ENCODE measurements around the gene FAM89B. TPM values are rescaled to one million over a fixed set of nuclear protein-coding genes. Genes with fewer than 3 reads are reported as not detected.
A peak's percentile ranks its signal among the peaks of the same experiment; 100 is the strongest.

FAM89B gene
- total and polyA plus RNA-seq, 7 donors, result 59.0 to 112 (median 67.4) TPM

GRCh38 chr11:65576232-65576866 is 4.0 kb downstream of the FAM89B start:
- intact Hi-C loops (cut with DNase I), result loop anchor here in 1 of 2 donors (2.0 kb wide), 1 partner anchor 18 kb away; the partner anchor contains the start of gene LTBP3
- TF ChIP-seq CTCF (IDR thresholded peaks at IDR 0.05), result no peak
- DNase-seq (peak; percentile 53 to 78), ATAC-seq (peak in 1 of 4 donors; percentile 13)
- peaks cover 0 to 36% of the 10 kb centered on the region in 2 donors for H3K36me3 ChIP-seq (ENCODE audit: insufficient read depth in 1 of 2, low read depth in 1 of 2)
- H3K27me3 ChIP-seq (ENCODE audit: insufficient read depth in 3 of 3, low read length in 2 of 3), result no peaks in the 10 kb centered on the region
- H3K9me3 ChIP-seq, result no peaks in the 10 kb centered on the region
- peak overlapping the region; percentile 98 for H3K27ac ChIP-seq
- H3K4me1 ChIP-seq, result peaks cover 67% of the 10 kb centered on the region
- WGBS, 3 donors, result 2 to 6% (median 3%) methylated on average over 20 to 26 of the region's 26 CpGs
- peak overlapping the region; percentile 99 for H3K4me3 ChIP-seq

- H3K4me1 ChIP-seq, result peaks cover 59% of the 10 kb centered on the region
These were observed 4.8 kb downstream of the FAM89B start for GRCh38 chr11:65576867-65577755.

GRCh38 chr11:65577756-65578109 is 5.4 kb downstream of the FAM89B start:
- peak; percentile 0 to 21 (median 8) for ATAC-seq

More at GRCh38 chr11:65576867-65577755, 4.8 kb downstream of the FAM89B start:
- peaks cover 6 to 43% of the 10 kb centered on the region in 2 donors for H3K36me3 ChIP-seq (ENCODE audit: insufficient read depth in 1 of 2, low read depth in 1 of 2)
- peak overlapping the region; percentile 98 for H3K27ac ChIP-seq
- H3K9me3 ChIP-seq, result no peaks in the 10 kb centered on the region
- H3K27me3 ChIP-seq (ENCODE audit: insufficient read depth in 3 of 3, low read length in 2 of 3), result no peaks in the 10 kb centered on the region
- TF ChIP-seq CTCF (IDR thresholded peaks at IDR 0.05), result no peak
- DNase-seq (peak; percentile 85 to 95), ATAC-seq (peak; percentile 72 to 77 (median 74))
- WGBS, 3 donors, result 6 to 14% (median 7%) methylated on average over 16 to 18 of the region's 18 CpGs
- H3K4me3 ChIP-seq, result peak overlapping the region; percentile 99
- intact Hi-C loops (cut with DNase I), result loop anchor here in 1 of 2 donors (2.0 kb wide), 1 partner anchor 18 kb away; the partner anchor contains the start of gene LTBP3

GRCh38 chr11:65578134-65578533 is 5.8 kb downstream of the FAM89B start:
- peak overlapping the region; percentile 99 for H3K4me3 ChIP-seq
- TF ChIP-seq CTCF (IDR thresholded peaks at IDR 0.05), result no peak
- H3K9me3 ChIP-seq, result no peaks in the 10 kb centered on the region
- peaks cover 6 to 53% of the 10 kb centered on the region in 2 donors for H3K36me3 ChIP-seq (ENCODE audit: insufficient read depth in 1 of 2, low read depth in 1 of 2)
- 62 to 81% (median 69%) methylated on average over 7 of the region's 7 CpGs for WGBS, 3 donors
- no peak for ATAC-seq
- H3K4me1 ChIP-seq, result peaks cover 61% of the 10 kb centered on the region
- DNase-seq, result no peak
- no peaks in the 10 kb centered on the region for H3K27me3 ChIP-seq (ENCODE audit: insufficient read depth in 3 of 3, low read length in 2 of 3)
- peak overlapping the region; percentile 98 for H3K27ac ChIP-seq
- intact Hi-C loops (cut with DNase I), result no loop called here

More at GRCh38 chr11:65577756-65578109, 5.4 kb downstream of the FAM89B start:
- Histone ChIP-seq H3K27me3 (ENCODE audit: insufficient read depth in 3 of 3, low read length in 2 of 3) (no peaks in the 10 kb centered on the region), H3K36me3 (ENCODE audit: insufficient read depth in 1 of 2, low read depth in 1 of 2) (peaks cover 6 to 49% of the 10 kb centered on the region in 2 donors), H3K27ac (peak overlapping the region; percentile 98), H3K4me3 (peak overlapping the region; percentile 99), H3K4me1 (peaks cover 63% of the 10 kb centered on the region), H3K9me3 (no peaks in the 10 kb centered on the region)
- TF ChIP-seq CTCF (IDR thresholded peaks at IDR 0.05), result no peak
- no peak for DNase-seq
- WGBS, 3 donors, result 5 to 30% (median 20%) methylated on average over 7 to 8 of the region's 8 CpGs
- intact Hi-C loops (cut with DNase I), result loop anchor here in 1 of 2 donors (2.0 kb wide), 1 partner anchor 19 kb away; the partner anchor contains the start of gene LTBP3

Measured in psoas muscle (tissue), 8 donors.